Measurements from ENCODE around the gene PCCA.

PCCA gene

GRCh38 chr13:100511466-100511865 is 422.6 kb downstream of the PCCA start:
- no peak for TF ChIP-seq POLR2AphosphoS5 (IDR thresholded peaks at IDR 0.05; ENCODE audit: low read depth, low read length)
- no peak for TF ChIP-seq TAF1 (IDR thresholded peaks at IDR 0.05; ENCODE audit: borderline replicate concordance, low read depth, low read length)
- TF ChIP-seq POLR2A (IDR thresholded peaks at IDR 0.05; ENCODE audit: low read depth, low read length): no peak
- FAIRE-seq (no peak), DNase-seq (ENCODE audit: insufficient read length) (no peak)

- DNase-seq (ENCODE audit: insufficient read length): no peak
- TF ChIP-seq TAF1 (IDR thresholded peaks at IDR 0.05; ENCODE audit: borderline replicate concordance, low read depth, low read length): no peak
- TF ChIP-seq POLR2AphosphoS5 (IDR thresholded peaks at IDR 0.05; ENCODE audit: low read depth, low read length): no peak
- no peak for TF ChIP-seq POLR2A (IDR thresholded peaks at IDR 0.05; ENCODE audit: low read depth, low read length)
- FAIRE-seq: no peak
Measured at GRCh38 chr13:100512422-100512821, 423.5 kb downstream of the PCCA start.

DNA sequence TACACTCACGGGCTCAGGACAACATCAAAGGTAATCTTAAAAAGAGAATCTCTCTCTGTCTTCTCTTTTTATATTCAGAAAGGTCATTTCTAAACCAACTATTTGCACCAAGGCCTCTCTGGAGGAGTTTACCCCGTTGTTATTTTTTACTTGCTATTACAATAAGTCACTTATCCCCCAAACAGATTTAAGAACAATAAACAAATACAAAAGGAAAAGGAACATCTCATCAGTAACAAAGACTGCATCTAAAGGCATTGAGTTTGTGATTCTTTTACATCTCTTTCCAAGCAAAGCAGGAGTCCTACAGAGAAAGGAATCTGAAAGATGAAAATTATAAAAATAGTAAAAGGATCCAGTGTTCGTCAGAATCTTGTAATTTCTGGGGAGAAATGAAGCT is 424.3 kb downstream of the PCCA start:
- FAIRE-seq: no peak
- no peak for DNase-seq (ENCODE audit: insufficient read length)
- TF ChIP-seq POLR2A (IDR thresholded peaks at IDR 0.05; ENCODE audit: low read depth, low read length) (no peak), POLR2AphosphoS5 (IDR thresholded peaks at IDR 0.05; ENCODE audit: low read depth, low read length) (no peak), TAF1 (IDR thresholded peaks at IDR 0.05; ENCODE audit: borderline replicate concordance, low read depth, low read length) (no peak)

GRCh38 chr13:100513987-100514670 is 425.2 kb downstream of the PCCA start:
- DNase-seq (ENCODE audit: insufficient read length) (no peak), FAIRE-seq (no peak)
- TF ChIP-seq POLR2AphosphoS5 (IDR thresholded peaks at IDR 0.05; ENCODE audit: low read depth, low read length): no peak
- no peak for TF ChIP-seq TAF1 (IDR thresholded peaks at IDR 0.05; ENCODE audit: borderline replicate concordance, low read depth, low read length)
- TF ChIP-seq POLR2A (IDR thresholded peaks at IDR 0.05; ENCODE audit: low read depth, low read length): no peak

DNA sequence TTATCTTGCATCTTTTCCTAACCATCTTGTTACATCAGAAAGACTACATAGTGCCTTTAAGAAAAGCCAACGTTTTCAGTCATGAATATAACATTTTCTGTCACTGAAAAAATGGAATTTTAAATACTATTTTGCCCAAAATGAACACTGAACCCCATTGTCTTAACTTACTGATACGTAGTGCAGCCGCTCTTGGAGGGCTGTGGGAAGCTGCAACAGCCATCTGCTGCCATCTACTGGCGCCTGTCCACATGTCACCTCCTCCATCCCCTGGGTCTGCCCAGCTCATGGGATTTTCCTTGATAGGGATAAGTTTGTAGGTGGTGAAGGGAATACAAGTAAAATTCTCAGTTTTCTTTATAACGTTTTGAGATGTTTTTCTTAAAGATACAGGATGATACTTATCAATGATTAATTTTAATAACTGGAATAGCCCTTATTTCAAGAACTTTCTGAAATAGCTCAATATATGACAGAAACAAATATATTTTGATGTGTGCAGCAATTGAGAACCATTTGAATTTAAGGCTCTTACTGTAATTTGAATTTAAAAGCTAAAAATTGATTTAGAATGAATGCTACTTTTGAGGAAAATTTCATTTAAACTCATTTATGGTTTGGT is 426.0 kb downstream of the PCCA start:
- peak; percentile 88 for FAIRE-seq
- TF ChIP-seq TAF1 (IDR thresholded peaks at IDR 0.05; ENCODE audit: borderline replicate concordance, low read depth, low read length): no peak
- TF ChIP-seq POLR2AphosphoS5 (IDR thresholded peaks at IDR 0.05; ENCODE audit: low read depth, low read length): no peak
- no peak for TF ChIP-seq POLR2A (IDR thresholded peaks at IDR 0.05; ENCODE audit: low read depth, low read length)
- DNase-seq (ENCODE audit: insufficient read length): peak; percentile 76

DNA sequence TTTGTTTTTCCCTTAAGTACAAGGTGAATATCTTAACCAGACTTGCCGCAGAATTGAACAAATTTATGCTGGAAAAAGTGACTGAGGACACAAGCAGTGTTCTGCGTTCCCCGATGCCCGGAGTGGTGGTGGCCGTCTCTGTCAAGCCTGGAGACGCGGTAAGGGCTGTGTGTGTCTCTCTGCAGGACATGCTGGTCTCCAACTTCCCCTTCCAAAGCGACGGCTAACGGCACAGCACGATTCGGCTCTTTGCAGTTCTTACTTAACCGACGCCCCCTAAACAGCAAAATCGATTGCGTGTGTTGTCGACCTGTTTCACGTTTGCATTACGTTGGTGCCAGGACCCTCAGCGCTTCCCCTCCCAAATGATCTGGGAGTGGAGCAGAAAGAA is 426.5 kb downstream of the PCCA start:
- FAIRE-seq: no peak
- TF ChIP-seq POLR2A (IDR thresholded peaks at IDR 0.05; ENCODE audit: low read depth, low read length) (no peak), TAF1 (IDR thresholded peaks at IDR 0.05; ENCODE audit: borderline replicate concordance, low read depth, low read length) (no peak), POLR2AphosphoS5 (IDR thresholded peaks at IDR 0.05; ENCODE audit: low read depth, low read length) (no peak)
- no peak for DNase-seq (ENCODE audit: insufficient read length)

GRCh38 chr13:100517135-100517534 is 428.2 kb downstream of the PCCA start:
- TF ChIP-seq TAF1 (IDR thresholded peaks at IDR 0.05; ENCODE audit: borderline replicate concordance, low read depth, low read length): no peak
- TF ChIP-seq POLR2A (IDR thresholded peaks at IDR 0.05; ENCODE audit: low read depth, low read length): no peak
- no peak for TF ChIP-seq POLR2AphosphoS5 (IDR thresholded peaks at IDR 0.05; ENCODE audit: low read depth, low read length)
- no peak for FAIRE-seq
- no peak for DNase-seq (ENCODE audit: insufficient read length)

DNA sequence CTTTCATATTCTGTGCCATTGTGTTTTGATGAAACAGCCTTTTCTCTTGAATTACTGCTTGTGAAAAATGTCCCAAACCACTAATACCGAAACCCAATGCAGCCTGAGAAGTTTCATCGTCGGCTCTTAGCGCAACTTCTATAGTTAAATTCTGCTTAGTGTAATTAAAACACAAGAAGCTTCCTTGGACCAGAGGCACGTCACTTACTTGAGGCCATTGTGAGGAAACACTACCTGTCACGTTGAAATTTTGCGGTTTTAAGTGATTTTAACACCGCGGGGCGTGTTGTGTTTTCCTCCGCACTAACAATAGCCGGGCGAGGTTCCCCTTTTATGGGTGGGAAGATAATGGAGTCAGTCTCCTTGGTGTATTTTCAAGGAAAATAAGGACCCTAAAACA is 428.8 kb downstream of the PCCA start:
- FAIRE-seq (no peak), DNase-seq (ENCODE audit: insufficient read length) (no peak)
- TF ChIP-seq POLR2A (IDR thresholded peaks at IDR 0.05; ENCODE audit: low read depth, low read length) (no peak), POLR2AphosphoS5 (IDR thresholded peaks at IDR 0.05; ENCODE audit: low read depth, low read length) (no peak), TAF1 (IDR thresholded peaks at IDR 0.05; ENCODE audit: borderline replicate concordance, low read depth, low read length) (no peak)

DNA sequence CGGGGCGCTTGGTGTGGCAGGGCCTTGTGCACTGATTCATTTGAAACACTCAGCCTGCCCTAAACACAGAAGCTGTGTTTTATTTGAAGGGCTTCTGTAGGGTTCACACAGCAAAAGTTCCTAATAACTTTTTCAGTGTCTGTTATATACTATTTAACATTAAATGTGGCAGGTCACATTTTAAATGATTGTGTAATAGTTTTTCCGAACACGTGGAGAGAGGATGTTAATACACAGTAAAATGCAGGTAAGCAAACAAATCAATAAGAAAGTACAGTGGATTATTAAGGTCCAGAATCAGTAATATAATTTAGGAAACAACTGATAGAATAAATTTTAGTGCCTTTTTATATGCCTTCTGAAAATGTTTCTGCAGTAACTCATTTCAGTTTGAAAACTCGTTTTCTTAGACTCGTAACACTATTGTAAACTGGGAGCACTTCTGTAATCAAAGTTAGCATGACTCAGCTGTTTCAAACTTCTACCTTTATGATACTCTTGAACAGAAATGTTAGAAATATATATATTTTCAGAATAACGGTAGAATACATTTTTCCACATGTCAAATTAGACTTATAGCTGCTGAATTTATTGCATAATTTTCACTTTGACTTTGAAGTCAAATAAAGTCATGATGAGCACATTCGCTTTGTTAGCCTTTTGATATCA is 429.6 kb downstream of the PCCA start:
- no peak for TF ChIP-seq POLR2A (IDR thresholded peaks at IDR 0.05; ENCODE audit: low read depth, low read length)
- no peak for TF ChIP-seq POLR2AphosphoS5 (IDR thresholded peaks at IDR 0.05; ENCODE audit: low read depth, low read length)
- no peak for TF ChIP-seq TAF1 (IDR thresholded peaks at IDR 0.05; ENCODE audit: borderline replicate concordance, low read depth, low read length)
- no peak for DNase-seq (ENCODE audit: insufficient read length)
- FAIRE-seq: no peak

- FAIRE-seq: no peak
- no peak for DNase-seq (ENCODE audit: insufficient read length)
- TF ChIP-seq POLR2A (IDR thresholded peaks at IDR 0.05; ENCODE audit: low read depth, low read length) (no peak), TAF1 (IDR thresholded peaks at IDR 0.05; ENCODE audit: borderline replicate concordance, low read depth, low read length) (no peak), POLR2AphosphoS5 (IDR thresholded peaks at IDR 0.05; ENCODE audit: low read depth, low read length) (no peak)
Measured at GRCh38 chr13:100519626-100520025, 430.7 kb downstream of the PCCA start.

DNA sequence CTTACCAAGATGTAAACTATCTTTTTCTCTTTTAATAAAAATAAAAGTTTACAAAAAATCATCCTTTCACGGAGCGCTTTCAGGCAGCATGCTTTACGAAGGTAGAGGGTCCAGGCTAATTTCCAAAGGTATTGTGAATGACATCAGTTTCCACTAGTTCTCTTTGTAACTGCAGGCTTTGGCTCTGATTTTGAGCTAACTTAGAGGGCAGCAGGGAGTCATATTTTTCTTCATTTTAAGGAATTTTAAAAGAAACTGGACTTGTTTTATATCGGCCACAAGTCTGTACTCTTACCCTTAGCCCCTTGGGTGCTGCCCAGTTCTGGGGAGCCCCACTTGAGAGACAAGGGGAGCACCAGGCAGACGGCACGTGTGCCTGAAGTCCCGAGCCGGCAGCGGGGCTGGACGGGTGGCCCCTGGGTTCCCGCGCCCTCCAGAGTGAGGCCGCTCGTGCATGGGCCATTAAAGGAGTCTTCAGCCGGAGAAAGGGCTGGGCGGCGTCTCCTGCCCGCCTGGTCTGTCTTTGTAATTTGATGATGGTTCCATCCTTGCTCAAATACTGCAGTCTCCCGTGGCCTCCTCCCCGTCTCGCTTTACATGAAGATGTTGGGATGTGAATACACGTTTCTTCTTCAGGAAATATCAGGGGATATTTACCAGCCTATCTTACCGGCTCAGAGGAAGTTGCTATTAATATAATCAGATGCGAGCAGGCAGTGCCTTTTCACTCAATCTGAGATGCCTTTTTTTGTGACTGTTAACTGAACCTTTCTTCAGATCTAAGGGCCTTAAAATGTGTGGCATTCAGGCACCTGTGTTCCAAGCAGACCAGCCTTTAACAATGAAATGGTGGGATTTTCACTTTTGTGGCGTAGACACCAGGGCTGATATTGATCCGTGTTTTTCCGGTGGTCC is 432.3 kb downstream of the PCCA start:
- TF ChIP-seq POLR2AphosphoS5 (IDR thresholded peaks at IDR 0.05; ENCODE audit: low read depth, low read length) (no peak), POLR2A (IDR thresholded peaks at IDR 0.05; ENCODE audit: low read depth, low read length) (no peak), TAF1 (IDR thresholded peaks at IDR 0.05; ENCODE audit: borderline replicate concordance, low read depth, low read length) (no peak)
- FAIRE-seq (no peak), DNase-seq (ENCODE audit: insufficient read length) (no peak)

All from GM12892 (cell line).